Osteoblast (primary cell): ENCODE results near the gene FAM180A. TPM values are rescaled to one million over a fixed set of nuclear protein-coding genes. Genes with fewer than 3 reads are reported as not detected.

Experiments used
- DNase-seq: peaks from one replicate; pipeline ENCODE4 v3.0.0; 2011; ENCODE audit warnings: low spot score, mixed read lengths; ENCODE audit not compliant: insufficient read length; ENCODE audit errors: missing footprints
- H2AFZ ChIP-seq: 2 replicates; pipeline ENCODE4 v1.6.0; 2011; ENCODE audit warnings: mild to moderate bottlenecking, low read length
- H3K27ac ChIP-seq: 2 replicates; pipeline ENCODE4 v1.5.1; 2011; ENCODE audit warnings: mild to moderate bottlenecking, low read depth, low read length, moderate library complexity
- H3K27me3 ChIP-seq: 2 replicates; pipeline ENCODE4 v1.6.0; 2012; ENCODE audit warnings: mild to moderate bottlenecking, control low read depth, inconsistent platforms, low read length, moderate library complexity; ENCODE audit not compliant: insufficient read depth
- H3K36me3 ChIP-seq: 2 replicates; pipeline ENCODE4 v1.5.1; 2011; ENCODE audit warnings: mild to moderate bottlenecking, low read length, control low read depth, moderate library complexity; ENCODE audit not compliant: insufficient read depth
- H3K4me1 ChIP-seq: 2 replicates; pipeline ENCODE4 v1.5.1; 2011; ENCODE audit warnings: mild to moderate bottlenecking, low read length, control low read depth, moderate library complexity; ENCODE audit not compliant: insufficient read depth
- H3K4me2 ChIP-seq: 2 replicates; pipeline ENCODE4 v1.6.0; 2011; ENCODE audit warnings: mild to moderate bottlenecking, low read length; ENCODE audit not compliant: insufficient read depth
- H3K4me3 ChIP-seq: fragments of 200-600 bp; sonication (generic); 3 replicates; pipeline ENCODE4 v1.5.1; 2012; ENCODE audit warnings: mild to moderate bottlenecking, low read length, inconsistent platforms; ENCODE audit not compliant: insufficient read depth
- H3K79me2 ChIP-seq: 2 replicates; pipeline ENCODE4 v1.6.0; 2012; ENCODE audit warnings: mild to moderate bottlenecking, low read length, control low read depth, inconsistent platforms; ENCODE audit not compliant: insufficient read depth
- H3K9me3 ChIP-seq: 2 replicates; pipeline ENCODE4 v1.5.1; 2011; ENCODE audit warnings: low read depth, low read length, control low read depth
- H4K20me1 ChIP-seq: 2 replicates; pipeline ENCODE4 v1.6.0; 2012; ENCODE audit warnings: mild to moderate bottlenecking, low read length, control low read depth; ENCODE audit not compliant: insufficient read depth
- CTCF ChIP-seq: IDR thresholded peaks from 2 replicates; pipeline ENCODE4 v1.5.1; 2011; ENCODE audit warnings: mild to moderate bottlenecking, low read depth, low read length, moderate library complexity; ENCODE audit errors: extremely low read depth
- total RNA-seq: library from RNA; depleted of rRNA; stranded (reverse); fragments of >200 nt; gene quantifications from 2 replicates; pipeline ENCODE4 v1.2.3, GENCODE V29; 2012

The FAM180A gene
- total RNA-seq, 1 donor: 23.5 TPM

- no peaks in the 10 kb centered on the region for H4K20me1 ChIP-seq
- H2AFZ ChIP-seq: no peak overlapping the region
- H3K4me2 ChIP-seq: no peak overlapping the region
- no peaks in the 10 kb centered on the region for H3K36me3 ChIP-seq
- peaks cover 26% of the 10 kb centered on the region for H3K4me1 ChIP-seq
- no peak for DNase-seq
- no peak for TF ChIP-seq CTCF
- H3K27ac ChIP-seq: peak overlapping the region; percentile 12
- no peaks in the 10 kb centered on the region for H3K9me3 ChIP-seq
- H3K27me3 ChIP-seq: no peaks in the 10 kb centered on the region
- H3K79me2 ChIP-seq: peaks cover 33% of the 10 kb centered on the region
- H3K4me3 ChIP-seq: no peak overlapping the region
Observed at GRCh38 chr7:135684699-135685098, 63.9 kb downstream of the FAM180A start.

- no peak overlapping the region for H3K27ac ChIP-seq
- no peaks in the 10 kb centered on the region for H3K36me3 ChIP-seq
- H4K20me1 ChIP-seq: peaks cover 2% of the 10 kb centered on the region
- peaks cover 31% of the 10 kb centered on the region for H3K4me1 ChIP-seq
- no peaks in the 10 kb centered on the region for H3K27me3 ChIP-seq
- no peaks in the 10 kb centered on the region for H3K9me3 ChIP-seq
- no peak for TF ChIP-seq CTCF
- no peak overlapping the region for H3K4me2 ChIP-seq
- peaks cover 37% of the 10 kb centered on the region for H3K79me2 ChIP-seq
- H3K4me3 ChIP-seq: no peak overlapping the region
- DNase-seq: no peak
- no peak overlapping the region for H2AFZ ChIP-seq
Observed at GRCh38 chr7:135684136-135684535, 64.5 kb downstream of the FAM180A start.

GRCh38 chr7:135683609-135684008, 65.0 kb downstream of the FAM180A start:
- Histone ChIP-seq H3K4me3 (no peak overlapping the region), H3K9me3 (no peaks in the 10 kb centered on the region), H3K27ac (no peak overlapping the region), H3K79me2 (peaks cover 39% of the 10 kb centered on the region), H3K36me3 (no peaks in the 10 kb centered on the region), H3K4me1 (peaks cover 36% of the 10 kb centered on the region), H2AFZ (no peak overlapping the region), H3K4me2 (no peak overlapping the region), H4K20me1 (peaks cover 2% of the 10 kb centered on the region), H3K27me3 (no peaks in the 10 kb centered on the region)
- DNase-seq: no peak
- no peak for TF ChIP-seq CTCF

- no peak for TF ChIP-seq CTCF
- Histone ChIP-seq H3K27me3 (no peaks in the 10 kb centered on the region), H3K27ac (no peak overlapping the region), H3K4me1 (peaks cover 42% of the 10 kb centered on the region), H2AFZ (no peak overlapping the region), H3K4me3 (no peak overlapping the region), H3K9me3 (no peaks in the 10 kb centered on the region), H4K20me1 (peaks cover 2% of the 10 kb centered on the region), H3K36me3 (no peaks in the 10 kb centered on the region), H3K79me2 (peaks cover 50% of the 10 kb centered on the region), H3K4me2 (no peak overlapping the region)
- no peak for DNase-seq
Observed at GRCh38 chr7:135682191-135682590, 66.4 kb downstream of the FAM180A start.
